Osteoblast (primary cell): ENCODE data around the gene FOXA3. TPM values are rescaled to one million over a fixed set of nuclear protein-coding genes. Genes with fewer than 3 reads are reported as not detected.
A peak's percentile ranks its signal among the peaks of the same experiment; 100 is the strongest.

Experiments
- DNase-seq: peaks from one replicate; pipeline ENCODE4 v3.0.0; 2011; ENCODE audit warnings: low spot score, mixed read lengths; ENCODE audit not compliant: insufficient read length; ENCODE audit errors: missing footprints
- H2AFZ ChIP-seq: 2 replicates; pipeline ENCODE4 v1.6.0; 2011; ENCODE audit warnings: mild to moderate bottlenecking, low read length
- H3K27ac ChIP-seq: 2 replicates; pipeline ENCODE4 v1.5.1; 2011; ENCODE audit warnings: mild to moderate bottlenecking, low read depth, low read length, moderate library complexity
- H3K27me3 ChIP-seq: 2 replicates; pipeline ENCODE4 v1.6.0; 2012; ENCODE audit warnings: mild to moderate bottlenecking, control low read depth, inconsistent platforms, low read length, moderate library complexity; ENCODE audit not compliant: insufficient read depth
- H3K36me3 ChIP-seq: 2 replicates; pipeline ENCODE4 v1.5.1; 2011; ENCODE audit warnings: mild to moderate bottlenecking, low read length, control low read depth, moderate library complexity; ENCODE audit not compliant: insufficient read depth
- H3K4me1 ChIP-seq: 2 replicates; pipeline ENCODE4 v1.5.1; 2011; ENCODE audit warnings: mild to moderate bottlenecking, low read length, control low read depth, moderate library complexity; ENCODE audit not compliant: insufficient read depth
- H3K4me2 ChIP-seq: 2 replicates; pipeline ENCODE4 v1.6.0; 2011; ENCODE audit warnings: mild to moderate bottlenecking, low read length; ENCODE audit not compliant: insufficient read depth
- H3K4me3 ChIP-seq: fragments of 200-600 bp; sonication (generic); 3 replicates; pipeline ENCODE4 v1.5.1; 2012; ENCODE audit warnings: mild to moderate bottlenecking, low read length, inconsistent platforms; ENCODE audit not compliant: insufficient read depth
- H3K79me2 ChIP-seq: 2 replicates; pipeline ENCODE4 v1.6.0; 2012; ENCODE audit warnings: mild to moderate bottlenecking, low read length, control low read depth, inconsistent platforms; ENCODE audit not compliant: insufficient read depth
- H3K9me3 ChIP-seq: 2 replicates; pipeline ENCODE4 v1.5.1; 2011; ENCODE audit warnings: low read depth, low read length, control low read depth
- H4K20me1 ChIP-seq: 2 replicates; pipeline ENCODE4 v1.6.0; 2012; ENCODE audit warnings: mild to moderate bottlenecking, low read length, control low read depth; ENCODE audit not compliant: insufficient read depth
- CTCF ChIP-seq: IDR thresholded peaks from 2 replicates; pipeline ENCODE4 v1.5.1; 2011; ENCODE audit warnings: mild to moderate bottlenecking, low read depth, low read length, moderate library complexity; ENCODE audit errors: extremely low read depth
- total RNA-seq: library from RNA; depleted of rRNA; stranded (reverse); fragments of >200 nt; gene quantifications from 2 replicates; pipeline ENCODE4 v1.2.3, GENCODE V29; 2012

Gene FOXA3
- total RNA-seq, 1 donor, result not detected

- H3K4me2 ChIP-seq, result no peak overlapping the region
- peaks cover 14% of the 10 kb centered on the region for H3K79me2 ChIP-seq
- no peak overlapping the region for H2AFZ ChIP-seq
- no peak overlapping the region for H3K27ac ChIP-seq
- peaks cover 15% of the 10 kb centered on the region for H3K4me1 ChIP-seq
- H3K27me3 ChIP-seq, result peaks cover 9% of the 10 kb centered on the region
- no peak overlapping the region for H3K4me3 ChIP-seq
- peaks cover 5% of the 10 kb centered on the region for H3K36me3 ChIP-seq
- TF ChIP-seq CTCF, result no peak
- H3K9me3 ChIP-seq, result no peaks in the 10 kb centered on the region
- H4K20me1 ChIP-seq, result peaks cover 20% of the 10 kb centered on the region
- DNase-seq, result peak; percentile 14
Measured at GRCh38 chr19:45879971-45880370, 15.8 kb downstream of the FOXA3 start.

- no peak overlapping the region for H3K27ac ChIP-seq
- H3K9me3 ChIP-seq, result no peaks in the 10 kb centered on the region
- H3K27me3 ChIP-seq, result peaks cover 1% of the 10 kb centered on the region
- H3K4me1 ChIP-seq, result peaks cover 21% of the 10 kb centered on the region
- peak; percentile 44 for DNase-seq
- H3K36me3 ChIP-seq, result peaks cover 5% of the 10 kb centered on the region
- H3K4me2 ChIP-seq, result no peak overlapping the region
- no peak for TF ChIP-seq CTCF
- H4K20me1 ChIP-seq, result peaks cover 24% of the 10 kb centered on the region
- no peak overlapping the region for H2AFZ ChIP-seq
- peaks cover 17% of the 10 kb centered on the region for H3K79me2 ChIP-seq
- no peak overlapping the region for H3K4me3 ChIP-seq
Measured at GRCh38 chr19:45881082-45881908, 17.2 kb downstream of the FOXA3 start.

GRCh38 chr19:45881909-45882528 lies 17.9 kb downstream of the FOXA3 start:
- no peak for TF ChIP-seq CTCF
- Histone ChIP-seq H2AFZ (no peak overlapping the region), H4K20me1 (peaks cover 24% of the 10 kb centered on the region), H3K4me3 (no peak overlapping the region), H3K9me3 (no peaks in the 10 kb centered on the region), H3K4me1 (peaks cover 22% of the 10 kb centered on the region), H3K4me2 (no peak overlapping the region), H3K79me2 (peaks cover 17% of the 10 kb centered on the region), H3K36me3 (peaks cover 5% of the 10 kb centered on the region), H3K27me3 (no peaks in the 10 kb centered on the region), H3K27ac (no peak overlapping the region)
- peak; percentile 50 for DNase-seq
